NCI-H510A (cell line): Measurements from ENCODE around the gene CD52.
"Not testable (repeated sequence)": the region's sequence is repeated elsewhere in the genome, so short reads cannot be mapped to it uniquely, and the experiment has no call there.

Experiments used
- DNase-seq: peaks from one replicate; lab custom pipeline; 2025; lab: John Stamatoyannopoulos, UW

Gene CD52

GRCh38 chr1:26302733-26303405 is 14.9 kb upstream of the CD52 start:
- no peak for DNase-seq

GRCh38 chr1:26305667-26306289 is 12.0 kb upstream of the CD52 start:
- no peak for DNase-seq

GRCh38 chr1:26306290-26307229 is 11.2 kb upstream of the CD52 start, which contains the start of gene UBXN11:
Gene UBXN11, minus strand, starts transcription at chr1:26306636. Its CDS starts 3,753 bp downstream, at chr1:26302883.
- peak; percentile 97 for DNase-seq

- no peak for DNase-seq
Observed at GRCh38 chr1:26307363-26307781, 10.4 kb upstream of the CD52 start.

- DNase-seq, result not testable (repeated sequence)
Observed at GRCh38 chr1:26307966-26308899, 9.5 kb upstream of the CD52 start.

GRCh38 chr1:26314501-26314900 is 3.3 kb upstream of the CD52 start:
- no peak for DNase-seq

GRCh38 chr1:26315874-26316850 is 1.6 kb upstream of the CD52 start:
- DNase-seq, result no peak

- no peak for DNase-seq
Observed at GRCh38 chr1:26317146-26317545, 612 bp upstream of the CD52 start.

- no peak for DNase-seq
Observed at GRCh38 chr1:26318338-26319064, 743 bp downstream of the CD52 start.

- no peak for DNase-seq
Observed at GRCh38 chr1:26320896-26321295, 3.1 kb downstream of the CD52 start.

GRCh38 chr1:26321315-26322041 is 3.7 kb downstream of the CD52 start:
- peak; percentile 38 for DNase-seq

GRCh38 chr1:26322042-26322331 is 4.2 kb downstream of the CD52 start:
- DNase-seq, result no peak

- no peak for DNase-seq
Observed at GRCh38 chr1:26323382-26323781, 5.6 kb downstream of the CD52 start.

GRCh38 chr1:26324550-26324949 is 6.8 kb downstream of the CD52 start:
- no peak for DNase-seq

GRCh38 chr1:26327956-26328362 is 10.2 kb downstream of the CD52 start:
- peak; percentile 93 for DNase-seq

GRCh38 chr1:26328597-26328996 is 10.8 kb downstream of the CD52 start:
- DNase-seq, result no peak

GRCh38 chr1:26329380-26329779 is 11.6 kb downstream of the CD52 start:
- not testable (repeated sequence) for DNase-seq

- DNase-seq, result no peak
Observed at GRCh38 chr1:26330276-26330675, 12.5 kb downstream of the CD52 start.

GRCh38 chr1:26333312-26333711 is 15.6 kb downstream of the CD52 start:
- not testable (repeated sequence) for DNase-seq
